NT2/D1 (cell line): ENCODE results near the gene FAM83E.

Source experiments
- SUZ12 ChIP-seq: IDR thresholded peaks from 2 replicates; pipeline ENCODE4 v1.6.1; 2011; ENCODE audit not compliant: insufficient read length, insufficient read depth; ENCODE audit errors: extremely low read depth
- YY1 ChIP-seq: IDR thresholded peaks from 2 replicates; pipeline ENCODE4 v1.6.1; 2011; ENCODE audit not compliant: insufficient read length, insufficient read depth
- ZNF274 ChIP-seq: IDR thresholded peaks from 2 replicates; pipeline ENCODE4 v1.6.1; 2011; ENCODE audit warnings: mild to moderate bottlenecking, low read depth, low read length

- no peak for TF ChIP-seq SUZ12
- TF ChIP-seq ZNF274: no peak
- TF ChIP-seq YY1: no peak
Measured at GRCh38 chr19:48658483-48658882, 43.6 kb upstream of the FAM83E start.
